Natural killer cell (primary cell): Measurements from ENCODE around the gene HSD3B1. TPM values are rescaled to one million over a fixed set of nuclear protein-coding genes. Genes with fewer than 3 reads are reported as not detected.

Source experiments
- ATAC-seq, 3 donors: fragments of 150-1000 bp in 2 of 3; fragments of 200-7000 bp in 1 of 3; cut with Tn5 transposase; 1 replicate in 1 of 3; 2 replicates in 2 of 3; pipeline ENCODE4 v1.10.0; 2021; ENCODE audit warnings: mild to moderate bottlenecking in 2 of 3, moderate library complexity in 2 of 3
- DNase-seq, 2 donors: peaks; one replicate each; pipeline versions ENCODE4 v3.0.0 to v3.0.0-alpha.2; 2013 to 2021; ENCODE audit warnings: mixed read lengths in 1 of 2
- H3K27ac ChIP-seq: one replicate; pipeline ENCODE4 v1.5.1; 2013; ENCODE audit warnings: mild to moderate bottlenecking, low read length
- H3K27me3 ChIP-seq: one replicate; pipeline ENCODE4 v1.6.1; 2013; ENCODE audit warnings: low read length; ENCODE audit not compliant: control insufficient read depth, insufficient read depth
- H3K36me3 ChIP-seq: one replicate; pipeline ENCODE4 v1.6.1; 2013; ENCODE audit warnings: low read length; ENCODE audit not compliant: control insufficient read depth, insufficient read depth
- H3K4me1 ChIP-seq: one replicate; pipeline ENCODE4 v1.6.1; 2013; ENCODE audit warnings: low read length; ENCODE audit not compliant: control insufficient read depth, insufficient read depth
- H3K4me3 ChIP-seq: one replicate; pipeline ENCODE4 v1.5.1; 2013; ENCODE audit warnings: low read length
- H3K9me3 ChIP-seq: one replicate; pipeline ENCODE4 v1.6.1; 2013; ENCODE audit warnings: low read length; ENCODE audit not compliant: control insufficient read depth, insufficient read depth
- H3K27ac Mint-ChIP-seq, 2 donors: one replicate each; pipeline ENCODE4 v1.8.0; 2022; ENCODE audit warnings: mild to moderate bottlenecking in 2 of 2, mixed read lengths in 2 of 2, moderate library complexity in 1 of 2
- H3K27me3 Mint-ChIP-seq, 2 donors: one replicate each; pipeline ENCODE4 v1.8.0; 2022; ENCODE audit warnings: low read depth in 2 of 2, mixed read lengths in 2 of 2
- H3K36me3 Mint-ChIP-seq: one replicate; pipeline ENCODE4 v1.8.0; 2022; ENCODE audit warnings: mixed read lengths
- H3K4me1 Mint-ChIP-seq, 2 donors: one replicate each; pipeline ENCODE4 v1.8.0; 2022; ENCODE audit warnings: mixed read lengths in 2 of 2
- H3K4me3 Mint-ChIP-seq: one replicate; pipeline ENCODE4 v1.8.0; 2022; ENCODE audit warnings: mild to moderate bottlenecking, moderate library complexity, mixed read lengths
- H3K9me3 Mint-ChIP-seq, 2 donors: one replicate each; pipeline ENCODE4 v1.8.0; 2022; ENCODE audit warnings: mixed read lengths in 2 of 2
- WGBS: methylation state at CpG from one replicate; pipeline ENCODE4 v1.1.7; 2013; ENCODE audit warnings: missing lambda C conversion rate; ENCODE audit not compliant: insufficient coverage; 5-methylcytosine and 5-hydroxymethylcytosine counted together
- intact Hi-C: fragments of 100-400 bp; cut with micrococcal nuclease; formaldehyde crosslinking; loops from one replicate; pipeline ENCODE4 v1.14.2; 2022
- total RNA-seq, 4 donors: library from RNA; stranded (reverse); fragments of 120-200 nt in 1 of 4; gene quantifications; one replicate each; pipeline versions ENCODE4 v1.2.3 to v1.2.4, GENCODE V29; 2013 to 2022
- TF ChIP-seq, protein P1 (sequence below): fragments of 200-600 bp; IDR thresholded peaks from one replicate; pipeline ENCODE4 v1.8.0; 2022; ENCODE audit warnings: antibody characterized with exemption

Gene HSD3B1
- total RNA-seq, 3 donors from 2014 or later (not counting 1 experiment from before 2014, with no cell fraction given): not detected

DNA sequence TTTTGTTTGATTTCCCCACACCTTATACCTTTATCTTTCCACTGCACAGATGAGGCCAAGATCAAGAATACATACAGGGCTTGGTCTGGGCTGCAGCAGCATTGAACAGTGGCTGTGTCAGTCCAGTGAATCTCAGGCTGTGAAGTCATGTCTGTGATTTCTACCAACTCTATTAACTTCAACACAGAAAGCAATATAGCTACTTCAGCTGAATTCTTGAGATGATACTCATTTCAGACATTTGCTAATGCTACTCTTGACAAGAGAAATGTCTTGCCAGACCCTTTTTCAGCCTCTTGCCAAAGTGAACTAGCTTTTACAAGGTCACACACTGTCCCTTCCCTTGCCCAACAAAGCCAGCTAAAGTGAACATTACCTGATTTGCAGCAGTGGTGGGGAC, 25.1 kb upstream of the HSD3B1 start:
- H3K9me3 ChIP-seq: no peaks in the 10 kb centered on the region
- H3K27me3 Mint-ChIP-seq: peaks cover 0 to 7% of the 10 kb centered on the region in 2 donors
- H3K4me3 ChIP-seq: no peak overlapping the region
- ATAC-seq: no peak
- no peak overlapping the region for H3K4me3 Mint-ChIP-seq
- H3K27me3 ChIP-seq: no peaks in the 10 kb centered on the region
- H3K36me3 ChIP-seq: no peaks in the 10 kb centered on the region
- no peaks in the 10 kb centered on the region for H3K4me1 ChIP-seq
- H3K36me3 Mint-ChIP-seq: no peaks in the 10 kb centered on the region
- TF ChIP-seq, protein P1, sequence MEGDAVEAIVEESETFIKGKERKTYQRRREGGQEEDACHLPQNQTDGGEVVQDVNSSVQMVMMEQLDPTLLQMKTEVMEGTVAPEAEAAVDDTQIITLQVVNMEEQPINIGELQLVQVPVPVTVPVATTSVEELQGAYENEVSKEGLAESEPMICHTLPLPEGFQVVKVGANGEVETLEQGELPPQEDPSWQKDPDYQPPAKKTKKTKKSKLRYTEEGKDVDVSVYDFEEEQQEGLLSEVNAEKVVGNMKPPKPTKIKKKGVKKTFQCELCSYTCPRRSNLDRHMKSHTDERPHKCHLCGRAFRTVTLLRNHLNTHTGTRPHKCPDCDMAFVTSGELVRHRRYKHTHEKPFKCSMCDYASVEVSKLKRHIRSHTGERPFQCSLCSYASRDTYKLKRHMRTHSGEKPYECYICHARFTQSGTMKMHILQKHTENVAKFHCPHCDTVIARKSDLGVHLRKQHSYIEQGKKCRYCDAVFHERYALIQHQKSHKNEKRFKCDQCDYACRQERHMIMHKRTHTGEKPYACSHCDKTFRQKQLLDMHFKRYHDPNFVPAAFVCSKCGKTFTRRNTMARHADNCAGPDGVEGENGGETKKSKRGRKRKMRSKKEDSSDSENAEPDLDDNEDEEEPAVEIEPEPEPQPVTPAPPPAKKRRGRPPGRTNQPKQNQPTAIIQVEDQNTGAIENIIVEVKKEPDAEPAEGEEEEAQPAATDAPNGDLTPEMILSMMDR: no peak
- DNase-seq: no peak
- H3K4me1 Mint-ChIP-seq: no peaks in the 10 kb centered on the region
- no peak overlapping the region for H3K27ac ChIP-seq
- intact Hi-C loops: no loop called here
- no peak overlapping the region for H3K27ac Mint-ChIP-seq
- H3K9me3 Mint-ChIP-seq: no peaks in the 10 kb centered on the region

DNA sequence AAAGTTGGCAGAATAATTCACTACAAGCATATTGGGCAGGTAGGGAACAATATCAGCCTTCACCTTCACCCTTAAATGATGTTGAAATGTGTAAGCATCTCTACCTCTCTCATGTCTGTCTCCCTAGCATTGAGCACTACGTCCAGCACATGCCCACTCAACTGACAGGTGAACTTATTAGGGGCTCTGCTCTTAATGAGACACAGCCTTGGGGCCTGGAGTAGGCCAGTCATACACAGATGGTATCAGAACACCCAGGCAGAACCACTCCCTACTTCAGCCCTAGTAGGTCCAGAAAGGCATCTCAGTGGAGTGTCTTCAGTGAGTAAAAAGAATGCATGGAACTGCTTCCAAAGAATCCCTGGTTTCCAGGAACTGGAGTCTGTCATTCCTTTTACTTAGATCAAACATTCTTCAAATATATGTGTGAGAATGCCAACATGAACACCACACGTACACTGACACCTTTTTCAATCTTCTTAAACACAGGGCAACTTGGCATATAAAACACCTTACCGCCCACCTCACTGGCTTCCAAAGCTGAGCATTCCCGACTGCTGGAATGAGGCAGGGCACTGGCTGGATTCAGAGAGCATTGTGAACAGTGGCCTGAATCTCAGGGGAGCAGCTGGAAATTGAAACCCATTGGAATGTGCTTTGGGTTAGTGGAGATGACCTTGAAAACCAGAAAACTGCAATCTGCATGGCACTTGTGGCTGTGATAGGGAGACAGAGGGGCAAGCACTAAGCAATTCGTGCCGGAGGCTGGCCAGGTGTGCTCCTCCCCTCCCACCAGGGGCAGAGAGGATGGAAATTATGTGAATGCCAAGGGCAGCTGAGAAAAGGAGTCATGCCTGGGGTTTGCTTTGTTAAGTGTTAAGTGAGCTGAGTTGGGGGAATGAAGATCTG, 24.2 kb upstream of the HSD3B1 start:
- no peak overlapping the region for H3K27ac ChIP-seq
- H3K9me3 ChIP-seq: no peaks in the 10 kb centered on the region
- no peak overlapping the region for H3K27ac Mint-ChIP-seq
- 84% methylated on average over 6 of the region's 6 CpGs for WGBS
- H3K27me3 ChIP-seq: no peaks in the 10 kb centered on the region
- no peaks in the 10 kb centered on the region for H3K36me3 Mint-ChIP-seq
- intact Hi-C loops: no loop called here
- TF ChIP-seq, protein P1: no peak
- no peak overlapping the region for H3K4me3 Mint-ChIP-seq
- H3K4me1 ChIP-seq: no peaks in the 10 kb centered on the region
- no peaks in the 10 kb centered on the region for H3K36me3 ChIP-seq
- DNase-seq: no peak
- H3K4me1 Mint-ChIP-seq: no peaks in the 10 kb centered on the region
- H3K9me3 Mint-ChIP-seq: peaks cover 0 to 1% of the 10 kb centered on the region in 2 donors
- no peak overlapping the region for H3K4me3 ChIP-seq
- no peak for ATAC-seq
- peaks cover 5 to 7% of the 10 kb centered on the region in 2 donors for H3K27me3 Mint-ChIP-seq

DNA sequence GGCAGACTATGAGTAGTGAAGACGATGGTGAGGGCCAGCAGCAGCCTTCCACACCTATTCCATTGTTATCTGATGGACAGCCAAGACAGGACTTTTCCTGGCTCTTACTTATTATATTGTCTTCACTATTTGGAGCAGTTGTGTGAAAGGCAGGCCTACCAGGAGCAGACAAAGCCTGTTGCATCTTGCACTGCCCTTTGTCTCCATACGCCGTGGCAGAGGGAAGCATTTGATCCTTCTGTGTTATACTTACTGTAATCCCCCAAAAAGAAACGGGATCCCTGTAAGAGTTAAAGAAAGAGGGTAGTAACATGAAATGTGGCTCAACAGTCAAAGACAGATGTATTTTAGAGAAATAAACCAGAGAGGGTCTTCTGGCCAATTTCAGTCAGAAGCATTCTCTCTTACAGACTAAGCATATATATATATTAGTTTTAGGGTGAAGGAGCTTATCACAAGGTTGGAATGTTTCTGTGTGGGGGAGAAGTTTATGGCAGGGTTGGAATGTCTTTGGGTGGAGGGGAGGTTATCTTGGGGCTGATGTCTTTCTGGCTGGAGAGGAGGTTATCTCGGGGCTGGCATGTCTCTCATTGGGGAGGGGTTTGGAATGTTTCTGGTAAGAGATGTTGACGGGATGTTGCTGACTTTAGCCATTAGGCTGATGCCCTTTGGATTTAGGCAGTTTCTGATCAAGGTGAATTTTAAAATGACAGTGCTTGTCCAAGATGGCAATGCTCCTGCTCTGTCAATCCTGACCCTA, 23.4 kb upstream of the HSD3B1 start:
- no peaks in the 10 kb centered on the region for H3K36me3 ChIP-seq
- no peaks in the 10 kb centered on the region for H3K4me1 Mint-ChIP-seq
- no peak overlapping the region for H3K27ac Mint-ChIP-seq
- DNase-seq (no peak), ATAC-seq (no peak)
- TF ChIP-seq, protein P1: no peak
- no peaks in the 10 kb centered on the region for H3K4me1 ChIP-seq
- H3K9me3 ChIP-seq: no peaks in the 10 kb centered on the region
- intact Hi-C loops: no loop called here
- peaks cover 7 to 10% of the 10 kb centered on the region in 2 donors for H3K27me3 Mint-ChIP-seq
- H3K27ac ChIP-seq: no peak overlapping the region
- H3K4me3 Mint-ChIP-seq: no peak overlapping the region
- no peak overlapping the region for H3K4me3 ChIP-seq
- no peaks in the 10 kb centered on the region for H3K27me3 ChIP-seq
- H3K36me3 Mint-ChIP-seq: no peaks in the 10 kb centered on the region
- peaks cover 0 to 3% of the 10 kb centered on the region in 2 donors for H3K9me3 Mint-ChIP-seq
- 87% methylated on average over 4 of the region's 6 CpGs for WGBS
